Gastroesophageal sphincter (tissue), 3 donors: ENCODE results near the gene MMP25.

ENCODE experiments used
- CTCF ChIP-seq, 4 experiments: fragments of 200-600 bp in 2 of 4; fragments of 450-650 bp in 2 of 4; sonication (generic) in 1 of 4; IDR thresholded peaks; one replicate each; pipeline ENCODE4 v1.5.1; 2017 to 2019; ENCODE audit warnings: antibody characterized with exemption in 4 of 4, mild to moderate bottlenecking in 2 of 4, moderate library complexity in 2 of 4
- POLR2A ChIP-seq, 2 donors: fragments of 450-650 bp; IDR thresholded peaks; one replicate each; pipeline ENCODE4 v1.6.1; 2017; ENCODE audit warnings: antibody characterized with exemption in 2 of 2, mild to moderate bottlenecking in 2 of 2, moderate library complexity in 1 of 2

DNA sequence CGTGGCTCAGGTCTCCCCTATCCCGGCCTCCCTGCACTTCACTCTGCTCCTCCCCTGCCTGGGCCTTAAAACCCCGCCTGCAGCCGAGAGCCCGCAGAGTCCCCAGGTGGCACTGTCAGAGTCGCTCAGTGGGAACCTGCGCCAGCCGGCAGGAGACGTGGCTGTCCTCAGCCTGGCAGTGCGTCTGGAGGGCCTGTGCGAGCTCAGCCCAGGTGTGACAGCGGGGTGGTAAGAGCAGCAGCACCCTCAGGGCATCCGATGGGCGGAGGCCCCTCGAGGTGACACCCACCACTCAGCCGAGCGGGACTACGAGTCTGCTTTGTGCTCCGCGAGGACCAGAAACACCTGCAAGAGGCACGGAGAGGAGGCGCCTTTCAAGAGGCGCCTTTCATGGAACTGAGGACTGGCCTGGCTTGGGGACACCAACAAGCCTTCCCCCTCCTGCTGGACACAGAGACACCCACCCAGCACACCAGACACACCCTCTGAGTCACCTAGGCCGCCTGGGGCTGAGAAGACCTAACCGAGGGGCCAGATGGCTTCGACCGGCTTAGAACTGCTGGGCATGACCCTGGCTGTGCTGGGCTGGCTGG, 33.4 kb upstream of the MMP25 start, which contains the start of gene CLDN9:
- TF ChIP-seq POLR2A (IDR thresholded peaks at IDR 0.05): no peak
- TF ChIP-seq CTCF (IDR thresholded peaks at IDR 0.05): no peak
